Measurements from ENCODE around the gene OGT. TPM values are rescaled to one million over a fixed set of nuclear protein-coding genes. Genes with fewer than 3 reads are reported as not detected.

Gene OGT
- polyA plus RNA-seq, 1 of the 3 experiments (the other 2 are of a cell fraction): 77.0 TPM

DNA sequence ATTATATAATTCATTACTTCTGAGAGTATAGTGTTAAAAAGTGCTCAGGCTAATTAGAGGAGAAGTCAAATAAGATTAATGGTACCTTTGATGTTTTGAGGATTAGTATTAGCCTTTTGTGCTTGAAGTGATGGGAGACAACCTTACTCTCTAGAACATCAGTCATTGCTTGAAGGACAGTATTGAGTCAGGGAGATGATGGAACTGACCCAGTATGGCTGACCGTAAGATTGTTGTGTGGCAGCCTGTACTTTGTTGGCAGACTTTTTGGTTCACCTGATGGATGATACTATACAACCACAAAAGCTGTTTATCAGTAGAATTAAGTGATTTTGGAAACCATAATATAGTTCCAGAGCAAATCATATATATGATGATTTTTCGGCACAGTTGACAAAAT, 9.9 kb downstream of the OGT start:
- POLR2A ChIA-PET: no interaction called here
- WGBS (ENCODE audit: low lambda C conversion rate): 34% methylated on average over 2 of the region's 2 CpGs
- peaks cover 77% of the 10 kb centered on the region for H4K20me1 ChIP-seq (ENCODE audit: insufficient read depth)
- no peak for DNase-seq
- no peak overlapping the region for H3K4me3 ChIP-seq (ENCODE audit: low read depth in 2 of 2, low read length in 1 of 2)
- peaks cover 2 to 18% of the 10 kb centered on the region in 2 experiments; a peak in 2 of 4 replicates for H3K4me1 ChIP-seq (ENCODE audit: control insufficient read depth in 1 of 2, insufficient read depth in 2 of 2, low read depth in 1 of 2, low read length in 1 of 2)
- H3K9me3 ChIP-seq: no peaks in the 10 kb centered on the region
- peaks cover 40% of the 10 kb centered on the region for H3F3A ChIP-seq (replicated peaks; ENCODE audit: insufficient read depth)
- H3K27me3 ChIP-seq (ENCODE audit: insufficient read depth): no peaks in the 10 kb centered on the region
- H3K27ac ChIP-seq (ENCODE audit: low read depth in 2 of 2, low read length in 1 of 2): peak overlapping the region in 1 of 2 experiments; percentile 81; a peak in 2 of 4 replicates
- H3K4me2 ChIP-seq: peak overlapping the region; percentile 30
- TF ChIP-seq TAF1 (IDR thresholded peaks at IDR 0.05; ENCODE audit: borderline replicate concordance, low read depth, low read length): no peak
- no peak for TF ChIP-seq GABPA (IDR thresholded peaks at IDR 0.05; ENCODE audit: low read depth)
- TF ChIP-seq, protein P1, sequence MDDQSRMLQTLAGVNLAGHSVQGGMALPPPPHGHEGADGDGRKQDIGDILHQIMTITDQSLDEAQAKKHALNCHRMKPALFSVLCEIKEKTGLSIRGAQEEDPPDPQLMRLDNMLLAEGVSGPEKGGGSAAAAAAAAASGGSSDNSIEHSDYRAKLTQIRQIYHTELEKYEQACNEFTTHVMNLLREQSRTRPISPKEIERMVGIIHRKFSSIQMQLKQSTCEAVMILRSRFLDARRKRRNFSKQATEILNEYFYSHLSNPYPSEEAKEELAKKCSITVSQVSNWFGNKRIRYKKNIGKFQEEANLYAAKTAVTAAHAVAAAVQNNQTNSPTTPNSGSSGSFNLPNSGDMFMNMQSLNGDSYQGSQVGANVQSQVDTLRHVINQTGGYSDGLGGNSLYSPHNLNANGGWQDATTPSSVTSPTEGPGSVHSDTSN (IDR thresholded peaks at IDR 0.05): no peak
- no peak for TF ChIP-seq TEAD4 (IDR thresholded peaks at IDR 0.05; ENCODE audit: borderline replicate concordance, insufficient read depth)
- TF ChIP-seq RCOR1 (IDR thresholded peaks at IDR 0.05; ENCODE audit: low read length): no peak
- no peak for TF ChIP-seq MXI1 (IDR thresholded peaks at IDR 0.05; ENCODE audit: low read depth, low read length)
- TF ChIP-seq EP300 (IDR thresholded peaks at IDR 0.05; ENCODE audit: borderline replicate concordance in 1 of 2, low read depth in 1 of 2, low read length in 1 of 2): no peak
- peaks cover 18 to 32% of the 10 kb centered on the region in 2 experiments for H3K36me3 ChIP-seq (replicated peaks in 1 of 2; ENCODE audit: control insufficient read depth in 1 of 2, insufficient read depth in 2 of 2, low read length in 1 of 2)
- CTCF ChIA-PET: interaction anchor here (0.8 to 1.0 kb wide), 2 partner anchors 10 to 25 kb away, joined by 4 read pairs; partner anchors contain the start of gene OGT
- H3K79me2 ChIP-seq (ENCODE audit: insufficient read depth): peaks cover 85% of the 10 kb centered on the region
- no peaks in the 10 kb centered on the region for H3K9me2 ChIP-seq
- no peak overlapping the region; the same call in 1 of the 2 replicates for H3K9ac ChIP-seq
- no peak overlapping the region for H2AFZ ChIP-seq (ENCODE audit: low read depth)

DNA sequence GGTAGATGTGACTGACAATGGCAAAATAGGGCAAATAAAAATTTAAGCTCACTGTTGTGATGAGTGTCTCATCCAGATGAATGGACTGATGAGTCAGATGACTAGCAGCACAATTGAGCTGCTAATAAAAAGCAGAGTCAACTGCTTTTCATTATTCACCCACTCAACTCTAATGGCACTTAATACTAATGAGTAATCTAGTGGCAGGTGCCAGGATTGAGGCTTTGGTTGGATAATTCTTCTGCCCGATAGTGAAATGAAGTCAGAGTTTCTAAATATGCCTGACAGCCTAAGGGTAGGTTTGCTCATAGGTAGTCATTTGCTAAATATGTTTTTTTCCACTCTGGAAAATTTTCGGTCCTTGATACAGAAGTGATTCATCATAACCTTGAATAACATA, 10.4 kb downstream of the OGT start:
- DNase-seq: no peak
- no peaks in the 10 kb centered on the region for H3K27me3 ChIP-seq (ENCODE audit: insufficient read depth)
- peak overlapping the region; percentile 30 for H3K4me2 ChIP-seq
- POLR2A ChIA-PET: no interaction called here
- H3K4me3 ChIP-seq (ENCODE audit: low read depth in 2 of 2, low read length in 1 of 2): no peak overlapping the region
- no peak overlapping the region for H2AFZ ChIP-seq (ENCODE audit: low read depth)
- peaks cover 16 to 34% of the 10 kb centered on the region in 2 experiments for H3K36me3 ChIP-seq (replicated peaks in 1 of 2; ENCODE audit: control insufficient read depth in 1 of 2, insufficient read depth in 2 of 2, low read length in 1 of 2)
- CTCF ChIA-PET: interaction anchor here (1.0 kb wide), 1 partner anchor 25 kb away, joined by 4 read pairs; no protein-coding TSS in a partner anchor
- 2% methylated on average over 2 of the region's 2 CpGs for WGBS (ENCODE audit: low lambda C conversion rate)
- no peaks in the 10 kb centered on the region for H3K9me2 ChIP-seq
- H3K79me2 ChIP-seq (ENCODE audit: insufficient read depth): peaks cover 85% of the 10 kb centered on the region
- H3K9ac ChIP-seq: no peak overlapping the region; the same call in 1 of the 2 replicates
- H3K9me3 ChIP-seq: no peaks in the 10 kb centered on the region
- peaks cover 2 to 18% of the 10 kb centered on the region in 2 experiments; a peak in 2 of 4 replicates for H3K4me1 ChIP-seq (ENCODE audit: control insufficient read depth in 1 of 2, insufficient read depth in 2 of 2, low read depth in 1 of 2, low read length in 1 of 2)
- H4K20me1 ChIP-seq (ENCODE audit: insufficient read depth): peaks cover 78% of the 10 kb centered on the region
- H3K27ac ChIP-seq (ENCODE audit: low read depth in 2 of 2, low read length in 1 of 2): peak overlapping the region in 1 of 2 experiments; percentile 81; a peak in 2 of 4 replicates
- H3F3A ChIP-seq (replicated peaks; ENCODE audit: insufficient read depth): peaks cover 40% of the 10 kb centered on the region
- TF ChIP-seq POLR2AphosphoS5 (IDR thresholded peaks at IDR 0.05; ENCODE audit: low read depth, low read length): peak; percentile 14; the same call in 1 of the 2 replicates
- TF ChIP-seq RCOR1 (IDR thresholded peaks at IDR 0.05; ENCODE audit: low read length): no peak
- peak; percentile 70 for TF ChIP-seq FOSL2 (IDR thresholded peaks at IDR 0.05; ENCODE audit: borderline replicate concordance, low read depth)
- TF ChIP-seq MEF2A (IDR thresholded peaks at IDR 0.05; ENCODE audit: borderline replicate concordance, low read depth): peak; percentile 77
- TF ChIP-seq JUND (IDR thresholded peaks at IDR 0.05): peak; percentile 65
- TF ChIP-seq EP300 (IDR thresholded peaks at IDR 0.05; ENCODE audit: borderline replicate concordance in 1 of 2, low read depth in 1 of 2, low read length in 1 of 2): peak in 1 of 2 experiments; percentile 68; a peak in 1 of 4 replicates
- no peak for TF ChIP-seq YY1 (IDR thresholded peaks at IDR 0.05; ENCODE audit: low read depth)
- TF ChIP-seq, protein P2, sequence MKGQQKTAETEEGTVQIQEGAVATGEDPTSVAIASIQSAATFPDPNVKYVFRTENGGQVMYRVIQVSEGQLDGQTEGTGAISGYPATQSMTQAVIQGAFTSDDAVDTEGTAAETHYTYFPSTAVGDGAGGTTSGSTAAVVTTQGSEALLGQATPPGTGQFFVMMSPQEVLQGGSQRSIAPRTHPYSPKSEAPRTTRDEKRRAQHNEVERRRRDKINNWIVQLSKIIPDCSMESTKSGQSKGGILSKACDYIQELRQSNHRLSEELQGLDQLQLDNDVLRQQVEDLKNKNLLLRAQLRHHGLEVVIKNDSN (IDR thresholded peaks at IDR 0.05; ENCODE audit: borderline replicate concordance, low read depth): no peak
- no peak for TF ChIP-seq SMC3 (IDR thresholded peaks at IDR 0.05; ENCODE audit: low read depth, low read length)
- TF ChIP-seq, protein P3, sequence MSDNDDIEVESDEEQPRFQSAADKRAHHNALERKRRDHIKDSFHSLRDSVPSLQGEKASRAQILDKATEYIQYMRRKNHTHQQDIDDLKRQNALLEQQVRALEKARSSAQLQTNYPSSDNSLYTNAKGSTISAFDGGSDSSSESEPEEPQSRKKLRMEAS (IDR thresholded peaks at IDR 0.05; ENCODE audit: low read depth): no peak
- TF ChIP-seq FOXM1 (IDR thresholded peaks at IDR 0.05; ENCODE audit: low read depth): peak; percentile 22; the same call in 1 of the 2 replicates
- TF ChIP-seq NRF1 (IDR thresholded peaks at IDR 0.05; ENCODE audit: low read depth, low read length): no peak
- TF ChIP-seq, protein P1 (IDR thresholded peaks at IDR 0.05): peak; percentile 84
- peak; percentile 12; the same call in 1 of the 2 replicates for TF ChIP-seq RXRA (IDR thresholded peaks at IDR 0.05; ENCODE audit: borderline replicate concordance, low read depth)
- TF ChIP-seq ELF1 (IDR thresholded peaks at IDR 0.05): no peak
- TF ChIP-seq, protein P4, sequence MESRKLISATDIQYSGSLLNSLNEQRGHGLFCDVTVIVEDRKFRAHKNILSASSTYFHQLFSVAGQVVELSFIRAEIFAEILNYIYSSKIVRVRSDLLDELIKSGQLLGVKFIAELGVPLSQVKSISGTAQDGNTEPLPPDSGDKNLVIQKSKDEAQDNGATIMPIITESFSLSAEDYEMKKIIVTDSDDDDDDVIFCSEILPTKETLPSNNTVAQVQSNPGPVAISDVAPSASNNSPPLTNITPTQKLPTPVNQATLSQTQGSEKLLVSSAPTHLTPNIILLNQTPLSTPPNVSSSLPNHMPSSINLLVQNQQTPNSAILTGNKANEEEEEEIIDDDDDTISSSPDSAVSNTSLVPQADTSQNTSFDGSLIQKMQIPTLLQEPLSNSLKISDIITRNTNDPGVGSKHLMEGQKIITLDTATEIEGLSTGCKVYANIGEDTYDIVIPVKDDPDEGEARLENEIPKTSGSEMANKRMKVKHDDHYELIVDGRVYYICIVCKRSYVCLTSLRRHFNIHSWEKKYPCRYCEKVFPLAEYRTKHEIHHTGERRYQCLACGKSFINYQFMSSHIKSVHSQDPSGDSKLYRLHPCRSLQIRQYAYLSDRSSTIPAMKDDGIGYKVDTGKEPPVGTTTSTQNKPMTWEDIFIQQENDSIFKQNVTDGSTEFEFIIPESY (IDR thresholded peaks at IDR 0.05; ENCODE audit: borderline replicate concordance, low read depth): no peak
- TF ChIP-seq, protein P5, sequence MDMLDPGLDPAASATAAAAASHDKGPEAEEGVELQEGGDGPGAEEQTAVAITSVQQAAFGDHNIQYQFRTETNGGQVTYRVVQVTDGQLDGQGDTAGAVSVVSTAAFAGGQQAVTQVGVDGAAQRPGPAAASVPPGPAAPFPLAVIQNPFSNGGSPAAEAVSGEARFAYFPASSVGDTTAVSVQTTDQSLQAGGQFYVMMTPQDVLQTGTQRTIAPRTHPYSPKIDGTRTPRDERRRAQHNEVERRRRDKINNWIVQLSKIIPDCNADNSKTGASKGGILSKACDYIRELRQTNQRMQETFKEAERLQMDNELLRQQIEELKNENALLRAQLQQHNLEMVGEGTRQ (IDR thresholded peaks at IDR 0.05; ENCODE audit: borderline replicate concordance, low read depth, low read length): no peak
- TF ChIP-seq FOXJ3 (CRISPR knock-in tag; IDR thresholded peaks at IDR 0.05): no peak
- peak; percentile 90 for TF ChIP-seq TCF12 (IDR thresholded peaks at IDR 0.05)
